GM18870 (cell line): ENCODE data around the gene GNG13.
"Not testable (repeated sequence)": the region's sequence is repeated elsewhere in the genome, so short reads cannot be mapped to it uniquely, and the experiment has no call there.

ENCODE experiments used
- ATAC-seq: cut with Tn5 transposase; IDR thresholded peaks from one replicate; pipeline ENCODE4 v1.9.1; 2021; ENCODE audit warnings: moderate library complexity; ENCODE audit not compliant: unreplicated experiment

GNG13 gene

GRCh38 chr16:780296-780695 is 20.2 kb downstream of the GNG13 start:
- no peak for ATAC-seq

- ATAC-seq, result no peak
Measured at GRCh38 chr16:779561-779960, 21.0 kb downstream of the GNG13 start.

- no peak for ATAC-seq
Measured at GRCh38 chr16:778909-779527, 21.5 kb downstream of the GNG13 start.

- no peak for ATAC-seq
Measured at GRCh38 chr16:778447-778846, 22.1 kb downstream of the GNG13 start.

- no peak for ATAC-seq
Measured at GRCh38 chr16:777826-778225, 22.7 kb downstream of the GNG13 start.

- no peak for ATAC-seq
Measured at GRCh38 chr16:776824-777223, 23.7 kb downstream of the GNG13 start.

GRCh38 chr16:776298-776697 is 24.2 kb downstream of the GNG13 start:
- not testable (repeated sequence) for ATAC-seq

- no peak for ATAC-seq
Measured at GRCh38 chr16:775236-775796, 25.2 kb downstream of the GNG13 start.

GRCh38 chr16:774086-775001 is 26.2 kb downstream of the GNG13 start:
- no peak for ATAC-seq

- ATAC-seq, result no peak
Measured at GRCh38 chr16:772959-773358, 27.6 kb downstream of the GNG13 start.

- no peak for ATAC-seq
Measured at GRCh38 chr16:770411-770810, 30.1 kb downstream of the GNG13 start.

GRCh38 chr16:769934-770333 is 30.6 kb downstream of the GNG13 start:
- no peak for ATAC-seq

GRCh38 chr16:769184-769784 is 31.2 kb downstream of the GNG13 start:
- no peak for ATAC-seq

- no peak for ATAC-seq
Measured at GRCh38 chr16:768428-768827, 32.1 kb downstream of the GNG13 start.

GRCh38 chr16:767743-768235 is 32.7 kb downstream of the GNG13 start:
- no peak for ATAC-seq

GRCh38 chr16:766820-767640 is 33.5 kb downstream of the GNG13 start:
- no peak for ATAC-seq

GRCh38 chr16:766008-766819 is 34.3 kb downstream of the GNG13 start:
- no peak for ATAC-seq

GRCh38 chr16:765488-765865 is 35.1 kb downstream of the GNG13 start:
- no peak for ATAC-seq

GRCh38 chr16:764848-765487 is 35.6 kb downstream of the GNG13 start:
- no peak for ATAC-seq
